K562 (cell line): ENCODE measurements around the gene ZNF318. TPM values are rescaled to one million over a fixed set of nuclear protein-coding genes. Genes with fewer than 3 reads are reported as not detected.
A peak's percentile ranks its signal among the peaks of the same experiment; 100 is the strongest.

Experiments
- BCOR ChIP-seq: fragments of 450-650 bp; IDR thresholded peaks from 2 replicates; pipeline ENCODE4 v1.6.1; 2016
- EP300 ChIP-seq: IDR thresholded peaks from 2 replicates; pipeline ENCODE4 v1.6.1; 2012; ENCODE audit warnings: low read length, improper control_type of control experiment
- HDAC2 ChIP-seq: fragments of 450-650 bp; IDR thresholded peaks from 2 replicates; pipeline ENCODE4 v1.6.1; 2016; ENCODE audit warnings: mild to moderate bottlenecking
- KDM1A ChIP-seq, 2 experiments: fragments of 450-650 bp; IDR thresholded peaks; 2 replicates each; pipeline ENCODE4 v1.6.1; 2016; ENCODE audit warnings: mild to moderate bottlenecking in 2 of 2
- PTBP1 ChIP-seq: fragments of 200-400 bp; formaldehyde crosslinking; IDR thresholded peaks from 2 replicates; pipeline ENCODE4 v1.6.1; 2017; ENCODE audit warnings: low read depth, low read length
- RCOR1 ChIP-seq, 2 experiments: IDR thresholded peaks; 2 replicates each; pipeline ENCODE4 v1.6.1; 2012; ENCODE audit warnings: low read depth in 2 of 2, low read length in 2 of 2, borderline replicate concordance in 1 of 2, improper control_type of control experiment in 1 of 2
- SLC30A9 ChIP-seq: fragments of 250-450 bp; sonication (Bioruptor Pico); IDR thresholded peaks from 2 replicates; pipeline ENCODE4 v1.8.0; 2022; ENCODE audit warnings: mild to moderate bottlenecking, moderate library complexity
- SMARCA5 ChIP-seq: fragments of 450-650 bp; IDR thresholded peaks from 2 replicates; pipeline ENCODE4 v1.6.1; 2016
- ZC3H11A ChIP-seq: IDR thresholded peaks from 2 replicates; pipeline ENCODE4 v1.6.1; 2012; ENCODE audit warnings: low read depth, low read length, improper control_type of control experiment
- ZFP36 ChIP-seq: fragments of 150-350 bp; IDR thresholded peaks from 2 replicates; pipeline ENCODE4 v1.6.1; 2018; ENCODE audit warnings: low read length, low read depth; ENCODE audit not compliant: partially characterized antibody
- ZNF217 ChIP-seq: sonication (generic); formaldehyde crosslinking; IDR thresholded peaks from 2 replicates; pipeline ENCODE4 v1.8.0; 2022; ENCODE audit warnings: mild to moderate bottlenecking, missing genetic modification reagents
- ZNF717 ChIP-seq: fragments of 250-450 bp; sonication (Bioruptor Pico); IDR thresholded peaks from 2 replicates; pipeline ENCODE4 v1.5.0; 2021
- polyA plus RNA-seq, 8 experiments: library from polyadenylated mRNA; depleted of rRNA in 4 of 8; stranded (reverse) in 5 of 8; unstranded in 3 of 8; fragments of >200 nt; fragmentation: Nextera tagmentation in 2 of 8; fragmentation: Illumina TruSeq in 1 of 8; extraction: Ambion mirVana in 2 of 8; extraction: Trizol in 1 of 8; gene quantifications; 2 replicates each; pipeline versions ENCODE4 v1.2.1 to v1.2.3, GENCODE V29; 2011 to 2014; ENCODE audit warnings: inconsistent platforms in 1 of 8, missing spikeins in 1 of 8
- total RNA-seq, 7 experiments: library from RNA; depleted of rRNA in 6 of 7; stranded (reverse); fragments of >200 nt in 6 of 7; fragmentation: Illumina TruSeq in 2 of 7; extraction: Trizol in 2 of 7; gene quantifications; 2 replicates each; pipeline versions ENCODE4 v1.2.1 to v1.2.3, GENCODE V29; 2011 to 2021; ENCODE audit warnings: low replicate concordance in 1 of 7
- TF ChIP-seq, protein P1 (sequence below): fragments of 450-650 bp; IDR thresholded peaks from 2 replicates; pipeline ENCODE4 v1.6.1; 2016; ENCODE audit warnings: mild to moderate bottlenecking, moderate library complexity
- TF ChIP-seq, protein P2 (sequence below), 2 experiments: fragments of 450-650 bp in 1 of 2; sonication (generic) in 1 of 2; formaldehyde crosslinking in 1 of 2; IDR thresholded peaks in 1 of 2; conservative IDR thresholded peaks in 1 of 2; 2 replicates each; pipeline versions ENCODE4 v1.6.1 to v1.8.1; 2016 to 2023; ENCODE audit warnings: mild to moderate bottlenecking in 2 of 2, moderate library complexity in 2 of 2, inconsistent platforms in 1 of 2, missing genetic modification reagents in 1 of 2

The ZNF318 gene
- total and polyA plus RNA-seq, 9 of the 15 experiments (the other 6 are each of a cell fraction or from before 2014, with no cell fraction given), result 3.2 to 19.0 (median 9.2) TPM

DNA sequence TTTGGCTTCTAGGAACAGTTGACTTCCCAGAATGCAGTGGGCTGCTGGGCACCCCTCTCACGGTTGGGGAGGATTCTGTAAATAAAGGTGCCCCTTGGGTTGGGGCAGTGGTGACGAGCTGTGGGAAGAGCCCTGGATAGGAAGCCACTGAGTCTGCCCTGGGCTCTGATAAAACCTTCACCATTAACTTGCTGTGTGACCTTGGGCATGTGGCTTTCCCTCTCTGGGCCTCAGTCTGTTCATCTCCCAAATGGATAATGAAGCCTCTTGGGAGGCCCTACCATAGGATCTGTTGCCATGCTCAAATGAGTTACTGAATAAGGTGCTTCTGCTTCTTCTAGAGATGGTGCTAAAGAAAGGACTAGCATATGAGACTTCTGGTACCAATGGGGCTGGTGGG is 64.6 kb downstream of the ZNF318 start (continued):
- TF ChIP-seq, protein P1, sequence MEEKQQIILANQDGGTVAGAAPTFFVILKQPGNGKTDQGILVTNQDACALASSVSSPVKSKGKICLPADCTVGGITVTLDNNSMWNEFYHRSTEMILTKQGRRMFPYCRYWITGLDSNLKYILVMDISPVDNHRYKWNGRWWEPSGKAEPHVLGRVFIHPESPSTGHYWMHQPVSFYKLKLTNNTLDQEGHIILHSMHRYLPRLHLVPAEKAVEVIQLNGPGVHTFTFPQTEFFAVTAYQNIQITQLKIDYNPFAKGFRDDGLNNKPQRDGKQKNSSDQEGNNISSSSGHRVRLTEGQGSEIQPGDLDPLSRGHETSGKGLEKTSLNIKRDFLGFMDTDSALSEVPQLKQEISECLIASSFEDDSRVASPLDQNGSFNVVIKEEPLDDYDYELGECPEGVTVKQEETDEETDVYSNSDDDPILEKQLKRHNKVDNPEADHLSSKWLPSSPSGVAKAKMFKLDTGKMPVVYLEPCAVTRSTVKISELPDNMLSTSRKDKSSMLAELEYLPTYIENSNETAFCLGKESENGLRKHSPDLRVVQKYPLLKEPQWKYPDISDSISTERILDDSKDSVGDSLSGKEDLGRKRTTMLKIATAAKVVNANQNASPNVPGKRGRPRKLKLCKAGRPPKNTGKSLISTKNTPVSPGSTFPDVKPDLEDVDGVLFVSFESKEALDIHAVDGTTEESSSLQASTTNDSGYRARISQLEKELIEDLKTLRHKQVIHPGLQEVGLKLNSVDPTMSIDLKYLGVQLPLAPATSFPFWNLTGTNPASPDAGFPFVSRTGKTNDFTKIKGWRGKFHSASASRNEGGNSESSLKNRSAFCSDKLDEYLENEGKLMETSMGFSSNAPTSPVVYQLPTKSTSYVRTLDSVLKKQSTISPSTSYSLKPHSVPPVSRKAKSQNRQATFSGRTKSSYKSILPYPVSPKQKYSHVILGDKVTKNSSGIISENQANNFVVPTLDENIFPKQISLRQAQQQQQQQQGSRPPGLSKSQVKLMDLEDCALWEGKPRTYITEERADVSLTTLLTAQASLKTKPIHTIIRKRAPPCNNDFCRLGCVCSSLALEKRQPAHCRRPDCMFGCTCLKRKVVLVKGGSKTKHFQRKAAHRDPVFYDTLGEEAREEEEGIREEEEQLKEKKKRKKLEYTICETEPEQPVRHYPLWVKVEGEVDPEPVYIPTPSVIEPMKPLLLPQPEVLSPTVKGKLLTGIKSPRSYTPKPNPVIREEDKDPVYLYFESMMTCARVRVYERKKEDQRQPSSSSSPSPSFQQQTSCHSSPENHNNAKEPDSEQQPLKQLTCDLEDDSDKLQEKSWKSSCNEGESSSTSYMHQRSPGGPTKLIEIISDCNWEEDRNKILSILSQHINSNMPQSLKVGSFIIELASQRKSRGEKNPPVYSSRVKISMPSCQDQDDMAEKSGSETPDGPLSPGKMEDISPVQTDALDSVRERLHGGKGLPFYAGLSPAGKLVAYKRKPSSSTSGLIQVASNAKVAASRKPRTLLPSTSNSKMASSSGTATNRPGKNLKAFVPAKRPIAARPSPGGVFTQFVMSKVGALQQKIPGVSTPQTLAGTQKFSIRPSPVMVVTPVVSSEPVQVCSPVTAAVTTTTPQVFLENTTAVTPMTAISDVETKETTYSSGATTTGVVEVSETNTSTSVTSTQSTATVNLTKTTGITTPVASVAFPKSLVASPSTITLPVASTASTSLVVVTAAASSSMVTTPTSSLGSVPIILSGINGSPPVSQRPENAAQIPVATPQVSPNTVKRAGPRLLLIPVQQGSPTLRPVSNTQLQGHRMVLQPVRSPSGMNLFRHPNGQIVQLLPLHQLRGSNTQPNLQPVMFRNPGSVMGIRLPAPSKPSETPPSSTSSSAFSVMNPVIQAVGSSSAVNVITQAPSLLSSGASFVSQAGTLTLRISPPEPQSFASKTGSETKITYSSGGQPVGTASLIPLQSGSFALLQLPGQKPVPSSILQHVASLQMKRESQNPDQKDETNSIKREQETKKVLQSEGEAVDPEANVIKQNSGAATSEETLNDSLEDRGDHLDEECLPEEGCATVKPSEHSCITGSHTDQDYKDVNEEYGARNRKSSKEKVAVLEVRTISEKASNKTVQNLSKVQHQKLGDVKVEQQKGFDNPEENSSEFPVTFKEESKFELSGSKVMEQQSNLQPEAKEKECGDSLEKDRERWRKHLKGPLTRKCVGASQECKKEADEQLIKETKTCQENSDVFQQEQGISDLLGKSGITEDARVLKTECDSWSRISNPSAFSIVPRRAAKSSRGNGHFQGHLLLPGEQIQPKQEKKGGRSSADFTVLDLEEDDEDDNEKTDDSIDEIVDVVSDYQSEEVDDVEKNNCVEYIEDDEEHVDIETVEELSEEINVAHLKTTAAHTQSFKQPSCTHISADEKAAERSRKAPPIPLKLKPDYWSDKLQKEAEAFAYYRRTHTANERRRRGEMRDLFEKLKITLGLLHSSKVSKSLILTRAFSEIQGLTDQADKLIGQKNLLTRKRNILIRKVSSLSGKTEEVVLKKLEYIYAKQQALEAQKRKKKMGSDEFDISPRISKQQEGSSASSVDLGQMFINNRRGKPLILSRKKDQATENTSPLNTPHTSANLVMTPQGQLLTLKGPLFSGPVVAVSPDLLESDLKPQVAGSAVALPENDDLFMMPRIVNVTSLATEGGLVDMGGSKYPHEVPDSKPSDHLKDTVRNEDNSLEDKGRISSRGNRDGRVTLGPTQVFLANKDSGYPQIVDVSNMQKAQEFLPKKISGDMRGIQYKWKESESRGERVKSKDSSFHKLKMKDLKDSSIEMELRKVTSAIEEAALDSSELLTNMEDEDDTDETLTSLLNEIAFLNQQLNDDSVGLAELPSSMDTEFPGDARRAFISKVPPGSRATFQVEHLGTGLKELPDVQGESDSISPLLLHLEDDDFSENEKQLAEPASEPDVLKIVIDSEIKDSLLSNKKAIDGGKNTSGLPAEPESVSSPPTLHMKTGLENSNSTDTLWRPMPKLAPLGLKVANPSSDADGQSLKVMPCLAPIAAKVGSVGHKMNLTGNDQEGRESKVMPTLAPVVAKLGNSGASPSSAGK, result no peak
- peak; percentile 67; the same call in 1 of the 2 replicates for TF ChIP-seq HDAC2
- 0 out of 2 replicates have a peak, but pooled peaks have one; percentile 79 for TF ChIP-seq PTBP1
- TF ChIP-seq RCOR1 (IDR thresholded peaks at IDR 0.05; ENCODE audit: borderline replicate concordance in 1 of 2, low read depth in 2 of 2, low read length in 2 of 2), result 0 out of 4 replicates have a peak, but pooled peaks of 1 of the 2 experiments have one; percentile 20
- peak; percentile 92 for TF ChIP-seq ZFP36
- 0 out of 2 replicates have a peak, but pooled peaks have one; percentile 67 for TF ChIP-seq SMARCA5
- TF ChIP-seq EP300, result no peak
- TF ChIP-seq, protein P2, sequence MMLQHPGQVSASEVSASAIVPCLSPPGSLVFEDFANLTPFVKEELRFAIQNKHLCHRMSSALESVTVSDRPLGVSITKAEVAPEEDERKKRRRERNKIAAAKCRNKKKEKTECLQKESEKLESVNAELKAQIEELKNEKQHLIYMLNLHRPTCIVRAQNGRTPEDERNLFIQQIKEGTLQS (IDR thresholded peaks at IDR 0.05), result no peak
- TF ChIP-seq, protein P2 (CRISPR knock-in tag; conservative IDR thresholded peaks at IDR 0.05), result no peak
- TF ChIP-seq BCOR, result peak; percentile 94
- TF ChIP-seq ZC3H11A, result no peak
- no peak for TF ChIP-seq ZNF217 (CRISPR knock-in tag)
- TF ChIP-seq ZNF717 (CRISPR knock-in tag), result no peak
- no peak for TF ChIP-seq SLC30A9 (CRISPR knock-in tag)
- TF ChIP-seq KDM1A (IDR thresholded peaks at IDR 0.05), result peak; percentile 48 to 67; a peak in 3 of 4 replicates
